Skeletal muscle cell (primary cell): ENCODE data around the gene GALNT2.

Experiments used
- DNase-seq: peaks from one replicate; pipeline ENCODE4 v3.0.0-alpha.2; 2010; ENCODE audit warnings: low read depth
- H3K4me3 ChIP-seq: 2 replicates; pipeline ENCODE4 v1.5.1; 2011; ENCODE audit warnings: low read depth, mild to moderate bottlenecking, control low read depth, low read length, moderate library complexity

GALNT2 gene

GRCh38 chr1:230049731-230050130 lies 17.3 kb upstream of the GALNT2 start:
- DNase-seq, result no peak
- no peak overlapping the region for H3K4me3 ChIP-seq

DNA sequence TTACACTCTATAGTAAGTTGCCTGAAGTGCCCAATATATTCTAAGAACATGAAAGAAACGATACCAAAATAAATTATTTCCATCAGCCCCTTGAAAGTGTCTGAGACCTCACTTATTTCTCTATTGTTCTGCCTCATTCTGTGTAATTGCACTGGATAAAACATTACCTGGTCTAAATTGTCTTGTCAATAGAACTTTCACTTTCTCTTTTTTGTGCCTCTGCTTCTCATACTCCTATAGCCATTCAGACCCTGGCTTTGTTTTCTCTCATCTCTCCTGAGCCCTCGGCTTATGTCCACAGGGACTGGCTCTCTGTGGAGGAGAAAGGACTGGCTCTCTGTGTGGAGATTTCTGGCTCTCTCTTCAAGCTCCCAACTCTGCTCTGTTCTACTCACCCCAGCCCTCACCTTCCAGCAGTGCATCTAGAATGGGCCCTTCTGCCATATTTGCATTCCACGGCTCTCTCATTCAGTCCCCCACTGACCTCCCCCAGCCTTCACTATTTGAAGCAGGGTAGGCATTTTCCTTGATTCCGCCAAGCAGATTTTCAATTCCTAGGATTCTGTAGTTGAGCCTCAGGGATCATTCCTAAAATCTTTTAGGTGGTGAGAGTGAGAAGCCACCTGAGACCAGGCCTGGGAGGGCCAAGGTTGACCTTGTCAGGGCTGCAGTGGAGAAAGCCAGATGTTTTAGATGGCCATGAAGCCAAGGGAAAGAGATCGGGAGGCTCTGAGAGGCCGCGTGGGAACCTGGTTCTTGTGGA lies 15.9 kb upstream of the GALNT2 start:
- DNase-seq, result no peak
- H3K4me3 ChIP-seq, result no peak overlapping the region

DNA sequence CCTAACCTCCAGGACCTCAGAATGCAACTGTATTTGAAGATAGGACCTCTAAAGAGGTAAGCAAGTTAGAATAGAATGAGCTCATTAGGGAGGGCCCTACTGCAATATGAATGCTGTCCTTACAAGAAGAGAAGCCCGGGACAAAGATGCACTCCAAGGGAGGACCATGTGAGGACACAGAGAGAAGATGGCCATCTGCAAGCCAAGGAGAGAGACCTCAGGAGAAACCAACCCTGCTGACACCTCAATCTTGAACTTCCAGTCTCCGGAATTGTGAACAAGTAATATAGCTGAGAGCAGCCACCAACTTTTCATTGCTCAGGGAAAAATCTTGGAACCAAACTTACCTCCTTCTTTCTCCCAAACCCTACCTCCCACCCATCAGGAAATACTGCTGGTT lies 15.0 kb upstream of the GALNT2 start:
- no peak overlapping the region for H3K4me3 ChIP-seq
- no peak for DNase-seq

GRCh38 chr1:230052665-230053064 lies 14.4 kb upstream of the GALNT2 start:
- no peak overlapping the region for H3K4me3 ChIP-seq
- DNase-seq, result no peak

DNA sequence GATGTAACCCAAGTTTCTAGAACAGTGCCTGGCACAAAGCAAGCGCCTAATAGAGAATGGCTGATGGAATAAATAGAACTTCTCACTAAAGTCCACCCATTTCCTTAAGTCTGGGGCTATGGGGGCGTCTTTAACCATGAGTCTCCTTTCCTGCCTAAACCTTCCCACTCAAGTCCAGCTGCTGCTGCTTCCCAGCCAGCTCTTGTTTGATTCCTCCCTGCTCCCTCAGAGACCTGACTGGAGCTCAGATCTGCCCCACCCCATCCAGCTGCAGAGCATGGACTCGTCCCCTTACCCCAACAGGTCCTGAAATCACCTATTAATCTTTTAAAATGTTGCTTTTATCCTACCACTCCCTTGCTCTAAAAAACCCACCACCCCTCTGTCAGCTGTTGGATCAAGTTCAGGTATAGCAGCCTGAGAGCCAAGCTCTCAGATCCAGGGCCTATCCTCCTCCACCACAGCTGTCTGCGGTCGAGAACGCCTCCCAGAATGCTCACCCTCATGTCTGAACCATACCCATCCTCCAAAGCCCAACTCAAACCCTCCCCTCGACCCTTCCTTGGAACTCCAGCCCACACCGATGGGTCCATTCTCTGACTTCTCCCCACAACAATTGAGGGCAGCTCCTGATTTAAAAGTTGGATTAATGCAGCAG lies 12.8 kb upstream of the GALNT2 start:
- H3K4me3 ChIP-seq, result no peak overlapping the region
- DNase-seq, result no peak

GRCh38 chr1:230056098-230056497 lies 10.9 kb upstream of the GALNT2 start:
- no peak for DNase-seq
- no peak overlapping the region for H3K4me3 ChIP-seq

DNA sequence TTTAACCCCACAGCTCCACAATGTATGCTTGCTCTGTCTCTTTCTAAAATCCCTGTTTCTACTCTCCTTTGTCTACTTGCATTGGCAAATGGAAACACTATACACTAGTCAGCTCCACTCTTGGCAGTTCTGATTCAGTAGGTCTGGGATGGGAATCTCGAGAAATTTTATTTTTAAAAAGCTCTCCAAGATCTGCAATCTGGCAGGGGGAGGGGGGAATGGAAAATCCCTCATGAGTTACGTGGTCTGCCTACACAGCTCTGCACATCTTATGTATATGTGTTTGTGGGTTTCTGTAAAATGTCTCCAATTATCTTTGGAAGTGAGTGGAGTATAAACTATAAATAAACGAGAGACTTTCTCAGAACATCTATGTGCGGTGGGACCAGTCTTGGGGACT lies 9.9 kb upstream of the GALNT2 start:
- no peak overlapping the region for H3K4me3 ChIP-seq
- no peak for DNase-seq

DNA sequence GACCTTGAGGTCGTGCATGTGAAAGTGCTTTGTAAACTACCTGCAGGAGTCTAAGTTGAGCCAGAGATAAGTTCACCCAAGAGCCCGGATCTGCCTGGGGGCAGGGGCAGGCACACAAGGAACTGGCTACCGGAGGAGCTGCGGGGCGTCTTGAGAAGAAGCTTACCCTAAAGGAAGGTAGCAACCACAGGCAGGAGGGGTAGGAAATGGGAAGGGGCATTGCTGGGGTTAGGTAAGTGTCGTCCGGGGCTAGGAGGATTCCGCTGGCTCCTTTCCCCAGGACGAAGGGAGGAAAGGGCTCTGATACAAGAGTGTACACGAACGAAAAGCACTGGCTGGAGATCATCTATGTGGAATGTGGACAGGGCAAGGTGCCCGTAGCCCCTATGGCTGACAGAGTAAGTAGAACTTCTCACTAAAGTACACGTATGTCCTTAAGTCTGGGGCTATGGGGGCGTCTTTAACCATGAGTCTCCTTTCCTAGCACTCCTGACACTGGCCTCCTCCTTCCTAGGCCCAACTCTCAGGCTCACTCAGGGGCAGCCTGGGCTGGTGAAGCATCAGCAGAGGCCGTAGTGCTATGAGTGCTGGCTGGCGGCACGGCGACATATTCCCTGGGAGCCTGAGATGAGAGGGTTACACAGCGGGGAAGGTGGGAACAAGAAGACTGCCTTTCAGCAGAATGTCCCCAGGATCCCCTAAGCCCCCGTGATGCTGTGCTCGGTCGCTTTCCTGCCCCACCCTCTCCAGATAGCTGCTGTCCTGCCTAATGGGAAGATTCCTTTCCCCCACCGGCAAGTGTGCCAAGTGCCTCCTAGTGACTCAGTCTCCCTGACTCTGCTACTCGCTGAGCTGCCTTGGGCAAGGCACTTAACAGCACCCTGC lies 9.1 kb upstream of the GALNT2 start:
- DNase-seq, result no peak
- no peak overlapping the region for H3K4me3 ChIP-seq

DNA sequence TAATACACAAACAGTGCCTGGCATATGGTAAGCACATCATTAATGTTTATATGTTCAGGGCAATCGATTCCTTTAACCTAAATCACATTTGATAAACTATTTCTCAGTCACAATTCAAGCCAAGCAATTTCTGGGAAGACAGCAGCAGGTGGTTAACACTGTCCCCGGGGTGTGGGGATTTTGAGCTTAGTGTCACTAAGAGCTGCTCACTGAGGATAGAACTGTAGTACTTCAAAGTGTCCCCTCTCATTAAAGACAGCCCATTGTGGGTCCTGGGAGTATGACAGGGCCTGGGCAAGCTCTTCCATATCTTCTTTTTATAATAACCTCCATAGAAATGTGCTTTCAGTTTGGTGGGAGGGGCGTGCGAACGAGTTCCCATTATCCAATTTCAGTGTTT lies 8.4 kb upstream of the GALNT2 start:
- no peak for DNase-seq
- H3K4me3 ChIP-seq, result no peak overlapping the region

- no peak for DNase-seq
- H3K4me3 ChIP-seq, result no peak overlapping the region
These were observed 5.2 kb upstream of the GALNT2 start for GRCh38 chr1:230061801-230062200.

- H3K4me3 ChIP-seq, result no peak overlapping the region
- no peak for DNase-seq
These were observed 4.5 kb upstream of the GALNT2 start for GRCh38 chr1:230062521-230062920.

DNA sequence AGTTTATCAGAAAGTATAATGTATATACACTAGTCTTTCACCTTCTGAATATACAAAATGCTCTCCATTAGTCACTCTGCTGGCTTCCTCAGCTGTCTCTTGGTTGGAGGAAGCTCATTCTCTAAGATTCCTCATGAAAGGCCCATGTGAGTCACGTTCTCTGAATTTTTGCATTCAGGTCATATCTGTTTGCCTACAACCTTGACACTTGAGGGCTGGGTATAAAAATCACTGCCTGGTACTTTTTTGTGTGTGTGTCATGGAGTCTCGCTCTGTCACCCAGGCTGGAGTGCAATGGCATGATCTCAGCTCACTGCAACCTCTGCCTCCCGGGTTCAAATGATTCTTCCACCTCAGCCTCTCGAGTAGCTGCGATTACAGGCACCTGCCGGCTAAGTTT lies 2.8 kb upstream of the GALNT2 start:
- no peak overlapping the region for H3K4me3 ChIP-seq
- no peak for DNase-seq

DNA sequence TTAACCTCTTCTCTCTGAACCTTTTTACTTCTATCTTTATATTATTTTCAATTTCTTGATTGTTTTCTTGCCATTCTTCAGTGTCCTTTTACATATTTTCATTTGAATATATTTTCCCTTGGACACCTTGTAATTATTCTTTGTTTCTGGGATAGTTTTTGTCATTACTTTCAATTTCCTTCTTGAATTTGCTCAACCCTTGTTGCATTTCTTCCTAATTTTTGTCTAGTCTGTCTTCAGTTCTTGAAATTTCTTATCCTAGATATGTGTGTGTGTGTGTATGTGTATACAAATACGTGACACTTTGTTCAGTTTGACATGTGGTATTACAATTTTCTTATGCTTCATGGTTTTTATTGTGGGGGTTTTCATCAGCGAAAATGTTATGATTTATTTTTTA lies 1.9 kb upstream of the GALNT2 start:
- no peak for DNase-seq
- H3K4me3 ChIP-seq, result no peak overlapping the region

DNA sequence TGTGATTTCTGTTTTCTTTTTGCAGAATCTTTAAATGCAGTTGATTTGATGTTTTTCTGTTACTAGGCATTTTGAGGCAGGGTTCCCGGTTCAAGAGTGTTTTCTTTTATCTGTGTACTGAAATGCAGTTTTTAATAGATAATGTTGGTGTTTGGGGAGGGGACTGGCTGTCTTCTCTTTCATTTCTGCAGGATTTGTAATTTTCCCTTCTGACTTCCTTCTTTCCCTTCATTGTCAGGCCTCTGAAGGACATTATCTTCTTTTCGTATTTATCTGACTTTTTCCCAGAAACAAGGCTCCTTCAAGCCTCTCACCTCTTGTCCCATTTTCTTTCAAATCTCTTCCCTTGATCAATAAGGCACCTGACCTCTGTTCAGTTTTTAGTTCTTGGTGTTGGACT lies 1.5 kb upstream of the GALNT2 start:
- no peak for DNase-seq
- H3K4me3 ChIP-seq, result no peak overlapping the region

DNA sequence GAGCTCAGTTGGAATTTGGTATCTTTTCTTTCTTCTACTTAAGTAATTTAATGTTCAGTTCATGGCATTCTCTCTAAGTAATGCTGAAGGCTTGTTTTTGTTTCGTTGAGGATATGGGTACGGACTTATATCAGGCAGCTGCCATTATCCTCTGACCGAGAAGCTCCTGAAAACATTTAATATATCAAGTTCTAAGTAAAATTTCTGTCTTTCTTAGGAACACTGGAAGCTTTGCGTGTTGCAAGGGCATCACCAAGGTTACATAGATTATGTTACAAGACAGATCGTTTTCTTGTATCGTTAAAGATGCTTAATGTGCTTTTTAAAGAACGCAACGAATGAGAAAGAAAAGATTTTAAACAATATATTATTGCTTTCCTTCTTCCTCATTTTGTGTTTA lies 1.0 kb upstream of the GALNT2 start:
- no peak for DNase-seq
- peak overlapping the region; percentile 53 for H3K4me3 ChIP-seq

GRCh38 chr1:230067419-230067870 lies 407 bp downstream of the GALNT2 start:
- no peak for DNase-seq
- peak overlapping the region; percentile 95 for H3K4me3 ChIP-seq

GRCh38 chr1:230067871-230068620 lies 1.0 kb downstream of the GALNT2 start:
- no peak for DNase-seq
- peak overlapping the region; percentile 95 for H3K4me3 ChIP-seq

- H3K4me3 ChIP-seq, result peak overlapping the region; percentile 95
- no peak for DNase-seq
These were observed 1.5 kb downstream of the GALNT2 start for GRCh38 chr1:230068621-230068873.

GRCh38 chr1:230068952-230069684 lies 2.1 kb downstream of the GALNT2 start:
- H3K4me3 ChIP-seq, result peak overlapping the region; percentile 95
- no peak for DNase-seq
